Loucy (cell line): Measurements from ENCODE around the gene KRTAP5-1.

ENCODE experiments used
- H2AFZ ChIP-seq: fragments of 200-600 bp; sonication (generic); 2 replicates; pipeline ENCODE4 v1.6.0; 2016; ENCODE audit warnings: antibody characterized with exemption, mild to moderate bottlenecking, low read length, moderate library complexity
- H3F3A ChIP-seq: fragments of 200-600 bp; 2 replicates; pipeline ENCODE4 v1.6.0; 2016; ENCODE audit warnings: antibody characterized with exemption, low read depth, mild to moderate bottlenecking
- H3K27me3 ChIP-seq: fragments of 200-600 bp; sonication (generic); 2 replicates; pipeline ENCODE4 v1.6.1; 2014; ENCODE audit warnings: low read length, mild to moderate bottlenecking; ENCODE audit not compliant: insufficient read depth, poor library complexity, severe bottlenecking
- H3K36me3 ChIP-seq: fragments of 200-600 bp; sonication (generic); 2 replicates; pipeline ENCODE4 v1.6.1; 2016; ENCODE audit warnings: low read length; ENCODE audit not compliant: insufficient read depth
- H3K4me1 ChIP-seq: fragments of 200-600 bp; sonication (generic); 2 replicates; pipeline ENCODE4 v1.5.1; 2014; ENCODE audit warnings: low read length, mild to moderate bottlenecking; ENCODE audit not compliant: insufficient read depth, poor library complexity, severe bottlenecking
- H3K4me2 ChIP-seq: fragments of 200-600 bp; sonication (generic); 2 replicates; pipeline ENCODE4 v1.6.0; 2014; ENCODE audit warnings: antibody characterized with exemption, low read length, low read depth, mild to moderate bottlenecking; ENCODE audit not compliant: poor library complexity, severe bottlenecking
- H3K4me3 ChIP-seq: fragments of 200-600 bp; sonication (generic); 2 replicates; pipeline ENCODE4 v1.5.1; 2014; ENCODE audit warnings: low read length, mild to moderate bottlenecking, mixed read lengths; ENCODE audit not compliant: poor library complexity, severe bottlenecking
- H3K79me2 ChIP-seq: fragments of 200-600 bp; sonication (generic); 2 replicates; pipeline ENCODE4 v1.6.1; 2014; ENCODE audit warnings: low read length; ENCODE audit not compliant: insufficient read depth
- H3K9ac ChIP-seq: fragments of 200-600 bp; sonication (generic); 2 replicates; pipeline ENCODE4 v1.6.0; 2014; ENCODE audit warnings: mild to moderate bottlenecking, low read depth, low read length, moderate library complexity; ENCODE audit not compliant: poor library complexity, severe bottlenecking
- H3K9me2 ChIP-seq: fragments of 200-600 bp; sonication (generic); replicated peaks from 2 replicates; pipeline ENCODE4 v1.6.1; 2016; ENCODE audit warnings: low read depth, low read length, mixed read lengths
- H3K9me3 ChIP-seq: fragments of 200-600 bp; sonication (generic); 2 replicates; pipeline ENCODE4 v1.6.1; 2014; ENCODE audit warnings: mild to moderate bottlenecking, antibody characterized with exemption, low read length, low read depth; ENCODE audit not compliant: insufficient read depth
- H4K20me1 ChIP-seq: fragments of 200-600 bp; sonication (generic); 2 replicates; pipeline ENCODE4 v1.6.0; 2014; ENCODE audit warnings: antibody characterized with exemption, low read length, mild to moderate bottlenecking; ENCODE audit not compliant: insufficient read depth, poor library complexity, severe bottlenecking
- CTCF ChIP-seq: fragments of 200-600 bp; sonication (generic); conservative IDR thresholded peaks from 2 replicates; pipeline ENCODE4 v1.5.1; 2014; ENCODE audit warnings: mild to moderate bottlenecking, antibody characterized with exemption, low read length
- EZH2phosphoT487 ChIP-seq: fragments of 200-600 bp; IDR thresholded peaks from 2 replicates; pipeline ENCODE4 v1.6.1; 2018; ENCODE audit warnings: antibody characterized with exemption, mild to moderate bottlenecking, moderate library complexity, borderline replicate concordance

The KRTAP5-1 gene

GRCh38 chr11:1542267-1542666 is 42.8 kb downstream of the KRTAP5-1 start:
- Histone ChIP-seq H3K4me1 (peaks cover 3% of the 10 kb centered on the region), H3K9ac (no peak overlapping the region), H3K36me3 (no peaks in the 10 kb centered on the region), H3K9me2 (no peaks in the 10 kb centered on the region), H4K20me1 (peaks cover 3% of the 10 kb centered on the region), H3F3A (no peaks in the 10 kb centered on the region), H2AFZ (no peak overlapping the region), H3K79me2 (peaks cover 3% of the 10 kb centered on the region; the same call in 1 of the 2 replicates), H3K27me3 (no peaks in the 10 kb centered on the region), H3K4me2 (no peak overlapping the region), H3K4me3 (no peak overlapping the region), H3K9me3 (no peaks in the 10 kb centered on the region)
- TF ChIP-seq EZH2phosphoT487: no peak
- no peak for TF ChIP-seq CTCF

- Histone ChIP-seq H3K4me3 (no peak overlapping the region), H3K4me2 (no peak overlapping the region), H3K9me2 (no peaks in the 10 kb centered on the region), H4K20me1 (peaks cover 4% of the 10 kb centered on the region), H3K27me3 (no peaks in the 10 kb centered on the region), H3K9me3 (no peaks in the 10 kb centered on the region), H3F3A (no peaks in the 10 kb centered on the region), H2AFZ (no peak overlapping the region), H3K9ac (no peak overlapping the region), H3K79me2 (peaks cover 10% of the 10 kb centered on the region), H3K4me1 (peaks cover 5% of the 10 kb centered on the region), H3K36me3 (no peaks in the 10 kb centered on the region)
- TF ChIP-seq CTCF: no peak
- TF ChIP-seq EZH2phosphoT487: no peak
Observed at GRCh38 chr11:1541474-1542204, 43.4 kb downstream of the KRTAP5-1 start.

GRCh38 chr11:1540074-1540473 is 45.0 kb downstream of the KRTAP5-1 start:
- no peaks in the 10 kb centered on the region for H3F3A ChIP-seq
- TF ChIP-seq EZH2phosphoT487 (no peak), CTCF (no peak)
- H3K4me2 ChIP-seq: no peak overlapping the region
- no peak overlapping the region for H3K9ac ChIP-seq
- H2AFZ ChIP-seq: no peak overlapping the region
- no peaks in the 10 kb centered on the region for H3K9me3 ChIP-seq
- H3K79me2 ChIP-seq: peaks cover 25% of the 10 kb centered on the region
- H3K9me2 ChIP-seq: no peaks in the 10 kb centered on the region
- H3K4me3 ChIP-seq: no peak overlapping the region
- H4K20me1 ChIP-seq: peaks cover 17% of the 10 kb centered on the region
- H3K36me3 ChIP-seq: no peaks in the 10 kb centered on the region
- H3K27me3 ChIP-seq: no peaks in the 10 kb centered on the region
- H3K4me1 ChIP-seq: peaks cover 17% of the 10 kb centered on the region
